Measurements from ENCODE around the gene PTX4. TPM values are rescaled to one million over a fixed set of nuclear protein-coding genes. Genes with fewer than 3 reads are reported as not detected.

The PTX4 gene
- polyA plus RNA-seq, 3 donors: 0.19 TPM; not detected in 2

GRCh38 chr16:1523581-1524245 lies 35.0 kb upstream of the PTX4 start:
- Mint-ChIP-seq H3K9me3 (no peaks in the 10 kb centered on the region), H3K4me1 (peaks cover 2% of the 10 kb centered on the region), H3K36me3 (no peaks in the 10 kb centered on the region), H3K27me3 (ENCODE audit: low read depth in 3 of 3) (peaks cover 3 to 8% (median 8%) of the 10 kb centered on the region in 3 donors), H3K4me3 (no peak overlapping the region), H3K27ac (no peak overlapping the region)
- no peak for DNase-seq
- Histone ChIP-seq H3K27ac (ENCODE audit: low read depth in 1 of 2, low read length in 2 of 2) (no peak overlapping the region), H3K4me1 (ENCODE audit: control insufficient read depth in 1 of 2, insufficient read depth in 2 of 2, low read length in 2 of 2) (no peaks in the 10 kb centered on the region), H3K4me3 (replicated peaks in 1 of 3; ENCODE audit: low read depth in 2 of 3, low read length in 3 of 3) (no peak overlapping the region), H3K27me3 (ENCODE audit: control insufficient read depth in 2 of 2, insufficient read depth in 2 of 2, low read length in 2 of 2) (no peaks in the 10 kb centered on the region), H2AFZ (ENCODE audit: insufficient read depth, low read depth, low read length, poor library complexity, severe bottlenecking) (no peak overlapping the region), H3K9me3 (replicated peaks in 1 of 2; ENCODE audit: control insufficient read depth in 1 of 2, insufficient read depth in 1 of 2, low read length in 2 of 2) (no peaks in the 10 kb centered on the region), H3K79me2 (ENCODE audit: insufficient read depth, low read length) (no peaks in the 10 kb centered on the region), H3K36me3 (replicated peaks in 1 of 2; ENCODE audit: control insufficient read depth in 1 of 2, insufficient read depth in 2 of 2, low read length in 2 of 2) (no peaks in the 10 kb centered on the region), H3K4me2 (replicated peaks; ENCODE audit: extremely low read depth, low read length, poor library complexity, severe bottlenecking) (no peak overlapping the region), H4K20me1 (ENCODE audit: insufficient read depth, low read length) (no peaks in the 10 kb centered on the region), H3K9ac (ENCODE audit: insufficient read depth, low read length, poor library complexity, severe bottlenecking) (no peak overlapping the region)
- WGBS (ENCODE audit: insufficient coverage): 94% methylated on average over 29 of the region's 30 CpGs
- intact Hi-C loops (cut with micrococcal nuclease): no loop called here
- TF ChIP-seq CTCF (IDR thresholded peaks at IDR 0.05): no peak

GRCh38 chr16:1520461-1520860 lies 31.7 kb upstream of the PTX4 start:
- Histone ChIP-seq H3K27me3 (ENCODE audit: control insufficient read depth in 2 of 2, insufficient read depth in 2 of 2, low read length in 2 of 2) (no peaks in the 10 kb centered on the region), H3K9ac (ENCODE audit: insufficient read depth, low read length, poor library complexity, severe bottlenecking) (no peak overlapping the region), H3K79me2 (ENCODE audit: insufficient read depth, low read length) (no peaks in the 10 kb centered on the region), H3K4me3 (replicated peaks in 1 of 3; ENCODE audit: low read depth in 2 of 3, low read length in 3 of 3) (no peak overlapping the region), H3K4me1 (ENCODE audit: control insufficient read depth in 1 of 2, insufficient read depth in 2 of 2, low read length in 2 of 2) (no peaks in the 10 kb centered on the region), H3K9me3 (replicated peaks in 1 of 2; ENCODE audit: control insufficient read depth in 1 of 2, insufficient read depth in 1 of 2, low read length in 2 of 2) (no peaks in the 10 kb centered on the region), H3K27ac (ENCODE audit: low read depth in 1 of 2, low read length in 2 of 2) (no peak overlapping the region), H3K4me2 (replicated peaks; ENCODE audit: extremely low read depth, low read length, poor library complexity, severe bottlenecking) (no peak overlapping the region), H4K20me1 (ENCODE audit: insufficient read depth, low read length) (no peaks in the 10 kb centered on the region), H2AFZ (ENCODE audit: insufficient read depth, low read depth, low read length, poor library complexity, severe bottlenecking) (no peak overlapping the region), H3K36me3 (replicated peaks in 1 of 2; ENCODE audit: control insufficient read depth in 1 of 2, insufficient read depth in 2 of 2, low read length in 2 of 2) (no peaks in the 10 kb centered on the region)
- WGBS (ENCODE audit: insufficient coverage): 94% methylated on average over 16 of the region's 19 CpGs
- H3K4me3 Mint-ChIP-seq: no peak overlapping the region
- H3K36me3 Mint-ChIP-seq: no peaks in the 10 kb centered on the region
- TF ChIP-seq CTCF (IDR thresholded peaks at IDR 0.05): no peak
- peaks cover 0 to 2% (median 0%) of the 10 kb centered on the region in 7 donors for H3K9me3 Mint-ChIP-seq
- no peak overlapping the region for H3K27ac Mint-ChIP-seq
- no peaks in the 10 kb centered on the region for H3K4me1 Mint-ChIP-seq
- no peak for DNase-seq
- peaks cover 2 to 6% (median 3%) of the 10 kb centered on the region in 3 donors for H3K27me3 Mint-ChIP-seq (ENCODE audit: low read depth in 3 of 3)
- intact Hi-C loops (cut with micrococcal nuclease): no loop called here

Measured in CD14-positive monocyte (primary cell).